HCT116 (cell line): Measurements from ENCODE around the gene MFGE8. TPM values are rescaled to one million over a fixed set of nuclear protein-coding genes. Genes with fewer than 3 reads are reported as not detected.

Source experiments
- ATAC-seq: fragments of 200-7000 bp; cut with Tn5 transposase; 2 replicates; pipeline ENCODE4 v1.9.1; 2020; ENCODE audit warnings: mild to moderate bottlenecking, moderate library complexity
- BruUV-seq: library from RNA; stranded (reverse); fragments of 400-500 nt; replicated peaks from 2 replicates; lab custom pipeline; 2021; lab: Mats Ljungman, UMichigan
- CTCF ChIA-PET: fragments of 300-600 bp; sonication (Branson Sonifier 250); formaldehyde crosslinking; loops from one replicate; lab custom pipeline; 2021; ENCODE audit warnings: antibody characterized with exemption; lab: Charles Lee
- POLR2A ChIA-PET: fragments of 300-600, 350-600 bp; sonication (Branson Sonifier 250); formaldehyde crosslinking; loops from one replicate; lab custom pipeline; 2021; ENCODE audit warnings: antibody characterized with exemption; lab: Charles Lee
- RAD21 ChIA-PET, 2 experiments: fragments of 300-600 bp; sonication (Branson Sonifier 250); formaldehyde crosslinking; loops; one replicate each; lab custom pipeline; 2023; ENCODE audit warnings: low total read pairs in 2 of 2; ENCODE audit not compliant: uncharacterized antibody in 2 of 2, unreplicated experiment in 2 of 2, low non-redundant PET in 1 of 2; lab: Charles Lee
- DNase-seq: peaks from one replicate; pipeline ENCODE4 v3.0.0-alpha.2; 2010; ENCODE audit warnings: low read depth, low spot score
- H2AFZ ChIP-seq: fragments of 200-600 bp; shearing (Covaris generic), sonication (generic); 2 replicates; pipeline ENCODE4 v1.6.1; 2017; ENCODE audit warnings: low read depth, mixed run types, mixed read lengths, antibody characterized with exemption, low read length; ENCODE audit not compliant: poor library complexity, severe bottlenecking
- H3K27ac ChIP-seq: 2 replicates; pipeline ENCODE4 v1.5.1; 2012; ENCODE audit warnings: low read depth, low read length
- H3K27me3 ChIP-seq: fragments of 200-600 bp; sonication (generic); 2 replicates; pipeline ENCODE4 v1.6.1; 2016; ENCODE audit warnings: mixed run types, low read length, mixed read lengths; ENCODE audit not compliant: insufficient read depth
- H3K36me3 ChIP-seq, 2 experiments: fragments of 200-500 bp in 1 of 2; fragments of 200-600 bp in 1 of 2; sonication (Bioruptor generic) in 1 of 2; sonication (generic) in 1 of 2; 2 replicates each; pipeline versions ENCODE4 v1.5.1 to v1.6.1; 2014 to 2016; ENCODE audit warnings: low read length in 2 of 2, inconsistent platforms in 1 of 2, mixed read lengths in 1 of 2, mixed run types in 1 of 2; ENCODE audit not compliant: insufficient read depth in 2 of 2, control insufficient read depth in 1 of 2
- H3K4me1 ChIP-seq, 2 experiments: fragments of 200-600 bp in 1 of 2; sonication (generic) in 1 of 2; 2 replicates each; pipeline versions ENCODE4 v1.5.1 to v1.6.1; 2012 to 2017; ENCODE audit warnings: low read length in 2 of 2, inconsistent platforms in 1 of 2, mild to moderate bottlenecking in 1 of 2, mixed read lengths in 1 of 2, mixed run types in 1 of 2, moderate library complexity in 1 of 2; ENCODE audit not compliant: insufficient read depth in 2 of 2, control insufficient read depth in 1 of 2
- H3K4me2 ChIP-seq: fragments of 200-600 bp; sonication (generic); 2 replicates; pipeline ENCODE4 v1.6.1; 2017; ENCODE audit warnings: mixed run types, low read length, mixed read lengths
- H3K4me3 ChIP-seq, 2 experiments: fragments of 200-600 bp in 1 of 2; sonication (generic) in 1 of 2; replicated peaks in 1 of 2; 2 replicates each; pipeline ENCODE4 v1.5.1; 2011 to 2016; ENCODE audit warnings: low read length in 2 of 2, control low read depth in 1 of 2, low read depth in 1 of 2, mild to moderate bottlenecking in 1 of 2, mixed read lengths in 1 of 2, mixed run types in 1 of 2
- H3K79me2 ChIP-seq: fragments of 200-600 bp; sonication (generic); 2 replicates; pipeline ENCODE4 v1.6.1; 2017; ENCODE audit warnings: mild to moderate bottlenecking, mixed run types, low read length, moderate library complexity, mixed read lengths; ENCODE audit not compliant: insufficient read depth
- H3K9ac ChIP-seq: fragments of 200-600 bp; sonication (generic); 2 replicates; pipeline ENCODE4 v1.6.1; 2016; ENCODE audit warnings: low read length, mixed read lengths
- H3K9me2 ChIP-seq: fragments of 200-600 bp; sonication (generic), shearing (Covaris generic); 2 replicates; pipeline ENCODE4 v1.6.1; 2017; ENCODE audit warnings: mixed run types, mild to moderate bottlenecking, moderate library complexity; ENCODE audit not compliant: insufficient read depth
- H3K9me3 ChIP-seq, 2 experiments: fragments of 200-500 bp in 1 of 2; fragments of 200-600 bp in 1 of 2; sonication (Bioruptor generic) in 1 of 2; sonication (generic) in 1 of 2; 2 replicates each; pipeline ENCODE4 v1.6.1; 2014 to 2017; ENCODE audit warnings: low read length in 2 of 2, mixed read lengths in 2 of 2, inconsistent platforms in 1 of 2, low read depth in 1 of 2, mild to moderate bottlenecking in 1 of 2, mixed run types in 1 of 2, moderate library complexity in 1 of 2; ENCODE audit not compliant: control insufficient read depth in 1 of 2, insufficient read depth in 1 of 2
- H4K20me1 ChIP-seq: fragments of 200-600 bp; sonication (generic), shearing (Covaris generic); 2 replicates; pipeline ENCODE4 v1.6.1; 2017; ENCODE audit warnings: mixed run types, mild to moderate bottlenecking, moderate library complexity; ENCODE audit not compliant: insufficient read depth
- CBX3 ChIP-seq: IDR thresholded peaks from 2 replicates; pipeline ENCODE4 v1.6.1; 2012; ENCODE audit warnings: low read depth
- CEBPB ChIP-seq: IDR thresholded peaks from 2 replicates; pipeline ENCODE4 v1.6.1; 2012; ENCODE audit warnings: low read depth
- EGR1 ChIP-seq: IDR thresholded peaks from 2 replicates; pipeline ENCODE4 v1.6.1; 2012; ENCODE audit warnings: low read depth
- ELF1 ChIP-seq: IDR thresholded peaks from 2 replicates; pipeline ENCODE4 v1.6.1; 2012; ENCODE audit warnings: low read depth, borderline replicate concordance
- EZH2 ChIP-seq: fragments of 200-600 bp; sonication (generic); IDR thresholded peaks from 2 replicates; pipeline ENCODE4 v1.6.1; 2017; ENCODE audit warnings: antibody characterized with exemption, mixed run types
- EZH2phosphoT487 ChIP-seq: fragments of 200-600 bp; IDR thresholded peaks from 2 replicates; pipeline ENCODE4 v1.6.1; 2018; ENCODE audit warnings: antibody characterized with exemption, borderline replicate concordance
- FOSL1 ChIP-seq: IDR thresholded peaks from 2 replicates; pipeline ENCODE4 v1.6.1; 2012; ENCODE audit warnings: low read depth
- JUND ChIP-seq: IDR thresholded peaks from 2 replicates; pipeline ENCODE4 v1.6.1; 2012
- POLR2A ChIP-seq: IDR thresholded peaks from 2 replicates; pipeline ENCODE4 v1.7.0; 2011; ENCODE audit warnings: borderline replicate concordance; ENCODE audit not compliant: insufficient read depth, insufficient read length; ENCODE audit errors: extremely low read depth
- POLR2AphosphoS5 ChIP-seq: IDR thresholded peaks from 2 replicates; pipeline ENCODE4 v1.6.1; 2011; ENCODE audit warnings: mild to moderate bottlenecking, low read depth, low read length, moderate library complexity
- RAD21 ChIP-seq: IDR thresholded peaks from 2 replicates; pipeline ENCODE4 v1.6.1; 2012; ENCODE audit warnings: low read depth, mild to moderate bottlenecking
- SRF ChIP-seq: IDR thresholded peaks from 2 replicates; pipeline ENCODE4 v1.6.1; 2012; ENCODE audit warnings: low read depth
- ZFX ChIP-seq: fragments of 450-650 bp; IDR thresholded peaks from 2 replicates; pipeline ENCODE4 v1.6.1; 2017
- ZNF274 ChIP-seq: fragments of 200-500 bp; sonication (Bioruptor generic); IDR thresholded peaks from 2 replicates; pipeline ENCODE4 v1.6.1; 2014; ENCODE audit warnings: mild to moderate bottlenecking, low read depth, low read length, inconsistent platforms
- intact Hi-C: fragments of 100-400 bp; cut with micrococcal nuclease; formaldehyde crosslinking; loops from 2 replicates; pipeline ENCODE4 v1.10.0; 2022
- total RNA-seq: library from RNA; stranded (reverse); gene quantifications from one replicate; pipeline ENCODE4 v1.2.1, GENCODE V29; 2021; ENCODE audit not compliant: unreplicated experiment
- TF ChIP-seq, protein P1 (sequence below): IDR thresholded peaks from 2 replicates; pipeline ENCODE4 v1.6.1; 2011; ENCODE audit warnings: mild to moderate bottlenecking, low read length, moderate library complexity; ENCODE audit not compliant: insufficient replicate concordance; ENCODE audit errors: extremely low read depth
- TF ChIP-seq, protein P2 (sequence below): IDR thresholded peaks from 2 replicates; pipeline ENCODE4 v1.6.1; 2012
- TF ChIP-seq, protein P3 (sequence below): IDR thresholded peaks from 2 replicates; pipeline ENCODE4 v1.6.1; 2012
- TF ChIP-seq, protein P4 (sequence below): IDR thresholded peaks from 2 replicates; pipeline ENCODE4 v1.6.1; 2012; ENCODE audit warnings: low read depth

The MFGE8 gene
- total RNA-seq, 1 experiment from 2014 or later = 70.7 TPM

DNA sequence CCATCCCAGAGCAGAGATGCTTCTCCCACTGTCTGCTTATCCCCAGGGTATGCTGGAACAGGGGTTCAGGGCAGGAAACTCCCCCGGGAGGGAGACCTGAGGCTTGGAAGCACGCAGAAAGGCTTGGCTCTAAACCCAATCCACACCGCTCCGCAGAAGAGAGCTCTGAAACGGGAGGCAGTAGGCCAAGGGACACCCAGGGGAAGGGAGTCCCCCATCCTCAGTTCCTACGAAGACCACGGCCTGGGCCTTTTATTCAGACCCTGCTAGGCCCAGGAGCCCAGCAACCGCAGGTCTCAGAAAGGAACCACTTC lies 16.1 kb downstream of the MFGE8 start:
- intact Hi-C loops = loop anchor here (5.0 kb wide), 1 partner anchor 240 kb away; no protein-coding TSS in a partner anchor
- CTCF ChIA-PET = interaction anchor here (1.3 to 1.7 kb wide), 2 partner anchors 15 to 17 kb away, joined by 4 to 6 read pairs; no protein-coding TSS in a partner anchor

More for the DNA sequence above, 16.1 kb downstream of the MFGE8 start:
- Histone ChIP-seq H3K27me3 (no peaks in the 10 kb centered on the region), H3K9ac (no peak overlapping the region), H3K4me1 (peaks cover 23 to 50% of the 10 kb centered on the region in 2 experiments), H3K79me2 (no peaks in the 10 kb centered on the region), H4K20me1 (no peaks in the 10 kb centered on the region), H2AFZ (no peak overlapping the region), H3K9me2 (no peaks in the 10 kb centered on the region)
- no TSS peak for BruUV-seq
- ATAC-seq = peak; percentile 5
- no peak for TF ChIP-seq POLR2A
- TF ChIP-seq SRF = no peak
- TF ChIP-seq EZH2phosphoT487 = no peak
- no peak for TF ChIP-seq FOSL1
- no peak for TF ChIP-seq RAD21
- TF ChIP-seq, protein P1, sequence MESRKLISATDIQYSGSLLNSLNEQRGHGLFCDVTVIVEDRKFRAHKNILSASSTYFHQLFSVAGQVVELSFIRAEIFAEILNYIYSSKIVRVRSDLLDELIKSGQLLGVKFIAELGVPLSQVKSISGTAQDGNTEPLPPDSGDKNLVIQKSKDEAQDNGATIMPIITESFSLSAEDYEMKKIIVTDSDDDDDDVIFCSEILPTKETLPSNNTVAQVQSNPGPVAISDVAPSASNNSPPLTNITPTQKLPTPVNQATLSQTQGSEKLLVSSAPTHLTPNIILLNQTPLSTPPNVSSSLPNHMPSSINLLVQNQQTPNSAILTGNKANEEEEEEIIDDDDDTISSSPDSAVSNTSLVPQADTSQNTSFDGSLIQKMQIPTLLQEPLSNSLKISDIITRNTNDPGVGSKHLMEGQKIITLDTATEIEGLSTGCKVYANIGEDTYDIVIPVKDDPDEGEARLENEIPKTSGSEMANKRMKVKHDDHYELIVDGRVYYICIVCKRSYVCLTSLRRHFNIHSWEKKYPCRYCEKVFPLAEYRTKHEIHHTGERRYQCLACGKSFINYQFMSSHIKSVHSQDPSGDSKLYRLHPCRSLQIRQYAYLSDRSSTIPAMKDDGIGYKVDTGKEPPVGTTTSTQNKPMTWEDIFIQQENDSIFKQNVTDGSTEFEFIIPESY = no peak
- no peak for TF ChIP-seq CBX3
- TF ChIP-seq POLR2AphosphoS5 = no peak
- no peak for TF ChIP-seq EZH2
- no peak for TF ChIP-seq ELF1
- TF ChIP-seq, protein P2, sequence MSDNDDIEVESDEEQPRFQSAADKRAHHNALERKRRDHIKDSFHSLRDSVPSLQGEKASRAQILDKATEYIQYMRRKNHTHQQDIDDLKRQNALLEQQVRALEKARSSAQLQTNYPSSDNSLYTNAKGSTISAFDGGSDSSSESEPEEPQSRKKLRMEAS = no peak
- no peak for TF ChIP-seq EGR1
- TF ChIP-seq, protein P3, sequence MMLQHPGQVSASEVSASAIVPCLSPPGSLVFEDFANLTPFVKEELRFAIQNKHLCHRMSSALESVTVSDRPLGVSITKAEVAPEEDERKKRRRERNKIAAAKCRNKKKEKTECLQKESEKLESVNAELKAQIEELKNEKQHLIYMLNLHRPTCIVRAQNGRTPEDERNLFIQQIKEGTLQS = no peak
- no peak for TF ChIP-seq CEBPB
- TF ChIP-seq JUND = no peak
- no peak for TF ChIP-seq ZNF274
- TF ChIP-seq, protein P4, sequence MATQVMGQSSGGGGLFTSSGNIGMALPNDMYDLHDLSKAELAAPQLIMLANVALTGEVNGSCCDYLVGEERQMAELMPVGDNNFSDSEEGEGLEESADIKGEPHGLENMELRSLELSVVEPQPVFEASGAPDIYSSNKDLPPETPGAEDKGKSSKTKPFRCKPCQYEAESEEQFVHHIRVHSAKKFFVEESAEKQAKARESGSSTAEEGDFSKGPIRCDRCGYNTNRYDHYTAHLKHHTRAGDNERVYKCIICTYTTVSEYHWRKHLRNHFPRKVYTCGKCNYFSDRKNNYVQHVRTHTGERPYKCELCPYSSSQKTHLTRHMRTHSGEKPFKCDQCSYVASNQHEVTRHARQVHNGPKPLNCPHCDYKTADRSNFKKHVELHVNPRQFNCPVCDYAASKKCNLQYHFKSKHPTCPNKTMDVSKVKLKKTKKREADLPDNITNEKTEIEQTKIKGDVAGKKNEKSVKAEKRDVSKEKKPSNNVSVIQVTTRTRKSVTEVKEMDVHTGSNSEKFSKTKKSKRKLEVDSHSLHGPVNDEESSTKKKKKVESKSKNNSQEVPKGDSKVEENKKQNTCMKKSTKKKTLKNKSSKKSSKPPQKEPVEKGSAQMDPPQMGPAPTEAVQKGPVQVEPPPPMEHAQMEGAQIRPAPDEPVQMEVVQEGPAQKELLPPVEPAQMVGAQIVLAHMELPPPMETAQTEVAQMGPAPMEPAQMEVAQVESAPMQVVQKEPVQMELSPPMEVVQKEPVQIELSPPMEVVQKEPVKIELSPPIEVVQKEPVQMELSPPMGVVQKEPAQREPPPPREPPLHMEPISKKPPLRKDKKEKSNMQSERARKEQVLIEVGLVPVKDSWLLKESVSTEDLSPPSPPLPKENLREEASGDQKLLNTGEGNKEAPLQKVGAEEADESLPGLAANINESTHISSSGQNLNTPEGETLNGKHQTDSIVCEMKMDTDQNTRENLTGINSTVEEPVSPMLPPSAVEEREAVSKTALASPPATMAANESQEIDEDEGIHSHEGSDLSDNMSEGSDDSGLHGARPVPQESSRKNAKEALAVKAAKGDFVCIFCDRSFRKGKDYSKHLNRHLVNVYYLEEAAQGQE = no peak
- no peak for TF ChIP-seq ZFX
- TF ChIP-seq, all 23 proteins: peak for 0
- Histone ChIP-seq H3K27ac (peak overlapping the region; percentile 3; the same call in 1 of the 2 replicates), H3K4me3 (no peak overlapping the region), H3K36me3 (no peaks in the 10 kb centered on the region), H3K4me2 (peak overlapping the region; percentile 69), H3K9me3 (no peaks in the 10 kb centered on the region)
- DNase-seq = no peak
- POLR2A ChIA-PET = interaction anchor here (1.2 kb wide), 1 partner anchor 7 kb away, joined by 3 read pairs; no protein-coding TSS in a partner anchor
- RAD21 ChIA-PET = no interaction called here
